ENCODE data around the gene ENO2.

GRCh38 chr12:6952121-6952862 is 37.9 kb downstream of the ENO2 start:
- TF ChIP-seq CTCF (conservative IDR thresholded peaks at IDR 0.05; ENCODE audit: low read depth in 2 of 2) (no peak), ZNF331 (CRISPR knock-in tag; IDR thresholded peaks at IDR 0.05; ENCODE audit: low read depth) (no peak), POLR2AphosphoS5 (IDR thresholded peaks at IDR 0.05; ENCODE audit: low read depth) (no peak), EZH2 (IDR thresholded peaks at IDR 0.05; ENCODE audit: low read depth, unreplicated experiment) (no peak)

Data from GM23338 (cell line).